IPS-20b (cell line): Measurements from ENCODE around the gene DTX1.
"Not testable (repeated sequence)": the region's sequence is repeated elsewhere in the genome, so short reads cannot be mapped to it uniquely, and the experiment has no call there.

Source experiments
- H3K27ac ChIP-seq: one replicate; pipeline ENCODE4 v1.5.1; 2013; ENCODE audit warnings: low read length
- H3K27me3 ChIP-seq: 2 replicates; pipeline ENCODE4 v1.6.1; 2013; ENCODE audit warnings: mild to moderate bottlenecking, low read length, inconsistent platforms; ENCODE audit not compliant: insufficient read depth
- H3K36me3 ChIP-seq: 2 replicates; pipeline ENCODE4 v1.6.1; 2013; ENCODE audit warnings: low read depth, mild to moderate bottlenecking, inconsistent platforms, low read length, moderate library complexity; ENCODE audit not compliant: insufficient read depth
- H3K4me1 ChIP-seq: 2 replicates; pipeline ENCODE4 v1.6.1; 2013; ENCODE audit warnings: mild to moderate bottlenecking, control low read depth, inconsistent platforms, low read length, moderate library complexity; ENCODE audit not compliant: insufficient read depth
- H3K4me3 ChIP-seq: 2 replicates; pipeline ENCODE4 v1.5.1; 2013; ENCODE audit warnings: mild to moderate bottlenecking, low read length, inconsistent platforms
- H3K9ac ChIP-seq: 2 replicates; pipeline ENCODE4 v1.6.1; 2013; ENCODE audit warnings: low read depth, mild to moderate bottlenecking, inconsistent platforms, low read length, moderate library complexity
- H3K9me3 ChIP-seq: 2 replicates; pipeline ENCODE4 v1.6.1; 2013; ENCODE audit warnings: mild to moderate bottlenecking, low read depth, low read length, inconsistent platforms; ENCODE audit not compliant: insufficient read depth

The DTX1 gene

DNA sequence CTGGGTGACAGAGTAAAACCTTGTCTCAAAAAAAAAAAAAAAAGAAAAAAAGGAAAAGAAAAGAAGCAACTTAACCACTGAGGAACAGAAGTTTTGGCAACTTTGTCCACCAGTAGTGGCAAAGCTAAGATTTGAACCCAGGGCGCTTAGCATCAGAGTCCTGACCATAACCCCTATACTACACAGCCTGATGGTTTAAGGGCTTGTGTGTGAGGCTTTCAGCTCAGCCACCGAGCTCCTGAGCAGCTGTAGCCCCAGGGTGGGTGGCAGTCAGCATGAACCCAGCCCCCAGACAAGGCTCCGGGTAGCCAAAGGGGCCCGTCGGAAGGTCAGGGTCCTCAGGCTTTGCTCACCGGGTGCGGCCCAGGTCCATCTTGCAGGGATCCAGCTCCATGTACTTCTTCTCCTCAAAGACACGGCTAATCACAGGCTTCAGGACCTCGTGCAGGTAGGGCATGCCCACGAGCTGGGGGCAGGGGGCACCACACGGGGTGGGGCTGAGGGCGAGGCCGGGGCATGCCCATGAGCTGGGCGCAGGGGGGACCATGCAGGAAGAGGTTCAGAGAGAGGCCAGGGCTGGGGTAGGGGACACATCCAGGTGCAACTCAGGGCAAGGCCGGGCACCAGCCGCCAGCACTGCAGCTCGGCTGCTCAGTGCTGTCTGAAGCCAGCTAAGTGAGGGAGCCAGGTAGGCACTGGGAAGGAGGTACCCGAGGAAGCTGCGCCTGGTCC is 58.1 kb downstream of the DTX1 start:
- no peak overlapping the region for H3K4me3 ChIP-seq
- no peaks in the 10 kb centered on the region for H3K36me3 ChIP-seq
- no peaks in the 10 kb centered on the region for H3K27me3 ChIP-seq
- no peaks in the 10 kb centered on the region for H3K9me3 ChIP-seq
- H3K9ac ChIP-seq = no peak overlapping the region
- H3K4me1 ChIP-seq = no peaks in the 10 kb centered on the region
- H3K27ac ChIP-seq = no peak overlapping the region

- no peaks in the 10 kb centered on the region for H3K36me3 ChIP-seq
- no peak overlapping the region for H3K9ac ChIP-seq
- H3K4me1 ChIP-seq = 0 out of 2 replicates have a peak, but pooled peaks cover 2% of the 10 kb centered on the region
Measured at GRCh38 chr12:113115455-113116126, 59.1 kb downstream of the DTX1 start.

DNA sequence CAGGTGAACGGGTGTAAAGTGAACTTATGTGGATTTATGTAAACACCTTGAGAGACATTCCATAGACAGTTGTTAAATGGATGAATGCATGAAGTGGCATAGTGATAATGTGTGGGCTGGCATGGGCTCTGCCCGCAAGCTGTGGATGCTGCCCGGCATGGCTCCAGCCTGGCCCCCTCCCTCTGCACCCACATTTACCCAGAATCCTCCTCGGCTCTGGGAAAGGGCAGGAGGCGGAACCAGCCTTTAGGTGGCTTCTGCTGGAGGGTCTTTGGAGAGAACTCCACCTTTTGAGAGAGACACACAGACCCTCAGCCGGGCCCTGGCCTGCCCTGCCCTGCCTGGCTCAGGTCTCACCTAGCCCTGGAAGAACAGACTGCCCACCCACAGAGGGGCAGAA is 60.3 kb downstream of the DTX1 start:
- Histone ChIP-seq H3K36me3 (no peaks in the 10 kb centered on the region), H3K4me3 (no peak overlapping the region), H3K27ac (no peak overlapping the region), H3K27me3 (no peaks in the 10 kb centered on the region), H3K9ac (no peak overlapping the region), H3K9me3 (no peaks in the 10 kb centered on the region), H3K4me1 (0 out of 2 replicates have a peak, but pooled peaks cover 2% of the 10 kb centered on the region)

More at GRCh38 chr12:113115455-113116126, 59.1 kb downstream of the DTX1 start:
- no peak overlapping the region for H3K4me3 ChIP-seq
- no peaks in the 10 kb centered on the region for H3K27me3 ChIP-seq
- H3K9me3 ChIP-seq = no peaks in the 10 kb centered on the region
- H3K27ac ChIP-seq = no peak overlapping the region

GRCh38 chr12:113117684-113118083 is 61.2 kb downstream of the DTX1 start:
- not testable (repeated sequence) for H3K9me3 ChIP-seq, H3K36me3 ChIP-seq, H3K27ac ChIP-seq, H3K9ac ChIP-seq, H3K4me3 ChIP-seq, H3K4me1 ChIP-seq, H3K27me3 ChIP-seq

DNA sequence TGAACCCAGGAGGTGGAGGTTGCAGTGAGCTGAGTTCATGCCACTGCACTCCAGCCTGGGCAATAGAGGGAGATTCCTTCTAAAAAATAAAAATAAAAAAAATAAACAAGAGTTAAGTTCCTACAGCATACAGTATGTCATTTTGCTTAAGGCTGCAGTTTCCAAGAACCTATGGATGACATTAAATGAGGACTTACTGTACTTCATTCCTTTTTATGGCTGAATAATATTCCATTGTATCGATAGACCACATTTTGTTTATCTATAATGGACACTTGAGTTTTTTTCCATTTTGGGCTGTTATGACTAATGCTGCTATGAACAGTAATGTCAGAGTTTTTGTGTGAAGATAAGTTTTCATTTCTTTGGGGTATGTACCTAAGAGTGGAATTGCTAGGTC is 61.6 kb downstream of the DTX1 start:
- H3K27me3 ChIP-seq = no peaks in the 10 kb centered on the region

DNA sequence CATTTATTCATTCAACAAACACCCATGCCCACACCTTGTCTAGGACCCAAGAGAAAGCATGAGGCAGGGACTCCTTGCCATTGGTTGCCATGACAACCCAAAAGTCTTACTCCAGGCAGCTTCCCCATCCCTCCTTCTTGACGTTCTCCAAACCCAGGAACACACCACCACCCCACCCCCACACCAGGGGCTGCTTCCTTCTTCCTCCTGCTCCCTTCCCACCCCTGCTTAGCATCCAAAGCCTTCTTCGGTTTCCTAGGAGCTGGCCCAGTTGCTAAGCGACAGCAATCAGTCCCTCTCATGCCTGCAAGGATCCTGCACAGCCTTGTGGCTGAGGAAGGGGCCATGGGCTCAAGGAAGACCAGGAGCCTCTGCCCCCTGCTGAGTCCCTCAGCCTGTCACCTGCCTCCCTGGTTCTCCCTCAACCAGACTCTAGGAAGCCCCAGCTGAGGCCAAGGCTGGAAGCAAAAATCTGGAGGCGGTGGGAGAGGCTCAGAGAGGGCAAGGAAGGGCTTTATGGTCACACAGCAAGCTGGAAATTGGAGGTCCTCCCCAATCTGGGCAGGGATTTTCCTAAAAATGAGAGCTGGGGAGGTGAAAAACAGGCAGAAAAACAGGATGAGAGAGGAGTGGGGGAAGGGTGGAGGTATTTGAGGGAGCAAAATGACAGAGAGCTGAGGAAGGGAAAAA is 63.6 kb downstream of the DTX1 start:
- no peaks in the 10 kb centered on the region for H3K36me3 ChIP-seq
- H3K27ac ChIP-seq = no peak overlapping the region
- H3K9ac ChIP-seq = no peak overlapping the region
- H3K9me3 ChIP-seq = no peaks in the 10 kb centered on the region
- H3K4me1 ChIP-seq = 0 out of 2 replicates have a peak, but pooled peaks cover 2% of the 10 kb centered on the region
- H3K4me3 ChIP-seq = no peak overlapping the region
- no peaks in the 10 kb centered on the region for H3K27me3 ChIP-seq

More for the DNA sequence above, 61.6 kb downstream of the DTX1 start:
- H3K4me3 ChIP-seq = no peak overlapping the region
- H3K4me1 ChIP-seq = 0 out of 2 replicates have a peak, but pooled peaks cover 2% of the 10 kb centered on the region
- H3K36me3 ChIP-seq = no peaks in the 10 kb centered on the region
- no peaks in the 10 kb centered on the region for H3K9me3 ChIP-seq
- no peak overlapping the region for H3K9ac ChIP-seq
- H3K27ac ChIP-seq = no peak overlapping the region

- no peaks in the 10 kb centered on the region for H3K9me3 ChIP-seq
- H3K36me3 ChIP-seq = no peaks in the 10 kb centered on the region
- no peaks in the 10 kb centered on the region for H3K27me3 ChIP-seq
- H3K4me3 ChIP-seq = no peak overlapping the region
- no peak overlapping the region for H3K9ac ChIP-seq
- no peak overlapping the region for H3K27ac ChIP-seq
- H3K4me1 ChIP-seq = 0 out of 2 replicates have a peak, but pooled peaks cover 2% of the 10 kb centered on the region
Measured at GRCh38 chr12:113120670-113121370, 64.3 kb downstream of the DTX1 start.

DNA sequence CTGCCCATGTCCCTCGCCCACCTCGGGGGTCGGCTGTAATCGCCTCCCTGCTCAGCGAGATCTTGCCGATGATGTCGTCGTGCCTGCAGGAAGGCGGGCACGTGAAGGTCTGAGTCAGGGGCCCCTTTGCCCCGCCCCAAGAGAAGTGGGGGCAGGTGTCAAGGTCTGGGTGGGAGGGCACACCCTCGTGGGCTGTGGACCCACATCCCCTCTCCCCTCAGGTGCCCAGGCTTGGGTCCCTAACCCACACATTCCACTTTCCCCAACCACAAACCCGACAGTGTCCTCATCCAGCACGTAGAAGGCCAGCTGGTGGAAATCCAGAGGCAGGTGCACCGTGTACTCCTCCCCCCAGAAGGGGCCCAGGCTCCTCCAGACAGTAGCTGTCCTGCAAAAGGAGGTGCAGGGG is 71.3 kb downstream of the DTX1 start:
- Histone ChIP-seq H3K27ac (no peak overlapping the region), H3K4me3 (no peak overlapping the region), H3K9me3 (no peaks in the 10 kb centered on the region), H3K36me3 (no peaks in the 10 kb centered on the region), H3K9ac (no peak overlapping the region), H3K4me1 (no peaks in the 10 kb centered on the region), H3K27me3 (no peaks in the 10 kb centered on the region)

DNA sequence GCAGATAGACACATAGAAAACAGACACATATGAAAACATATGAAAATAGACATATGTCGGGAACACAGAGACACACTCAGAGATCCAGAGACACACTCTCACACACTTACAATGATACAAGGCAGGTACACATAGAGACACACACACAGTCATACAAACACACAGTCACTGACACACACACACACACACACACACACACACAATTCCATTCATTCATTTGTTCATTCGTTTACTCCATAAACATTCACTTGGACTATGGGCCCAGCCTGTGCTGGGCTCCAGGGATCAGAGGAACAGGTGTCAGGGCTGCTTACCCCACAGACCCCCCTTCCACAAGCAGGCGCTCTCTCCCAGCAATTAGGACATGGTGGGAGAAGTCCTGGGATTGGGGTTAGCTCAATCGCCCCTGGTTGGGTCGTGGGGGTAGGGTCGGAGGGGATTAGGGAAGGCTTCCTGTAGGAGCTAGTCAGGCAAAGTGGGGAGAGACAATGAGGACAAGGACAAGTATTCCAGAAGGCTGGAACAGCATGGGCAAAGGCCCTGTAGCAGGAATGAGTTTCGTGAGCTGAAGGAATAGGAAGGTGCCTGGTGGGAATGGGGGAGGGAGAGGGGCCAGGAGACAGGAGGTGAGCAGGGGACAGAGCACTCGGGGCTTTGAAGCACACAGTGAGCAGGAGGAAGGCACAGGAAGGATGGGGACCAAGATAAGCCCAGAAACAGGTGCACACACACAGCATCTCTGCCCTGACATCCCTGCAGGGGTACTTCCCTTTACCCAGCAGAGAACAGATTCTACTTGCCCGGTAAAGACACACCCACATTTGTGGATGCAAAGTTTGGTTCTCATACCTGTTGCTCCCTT is 72.5 kb downstream of the DTX1 start:
- Histone ChIP-seq H3K36me3 (no peaks in the 10 kb centered on the region), H3K27ac (no peak overlapping the region), H3K4me1 (no peaks in the 10 kb centered on the region), H3K9me3 (no peaks in the 10 kb centered on the region), H3K9ac (no peak overlapping the region), H3K4me3 (no peak overlapping the region), H3K27me3 (peaks cover 6% of the 10 kb centered on the region)

- Histone ChIP-seq H3K27me3 (peaks cover 15% of the 10 kb centered on the region), H3K4me1 (no peaks in the 10 kb centered on the region), H3K27ac (no peak overlapping the region), H3K36me3 (no peaks in the 10 kb centered on the region), H3K9ac (no peak overlapping the region), H3K4me3 (no peak overlapping the region), H3K9me3 (no peaks in the 10 kb centered on the region)
Measured at GRCh38 chr12:113129664-113130456, 73.3 kb downstream of the DTX1 start.
